Body of pancreas (tissue), 4 donors: ENCODE data around the gene TMEM255B.

Source experiments
- CTCF ChIP-seq, 7 experiments: fragments of 450-650 bp in 4 of 7; fragments of 200-600 bp in 3 of 7; sonication (generic) in 3 of 7; IDR thresholded peaks; one replicate each; pipeline ENCODE4 v1.5.1; 2016 to 2019; ENCODE audit warnings: antibody characterized with exemption in 7 of 7
- POLR2A ChIP-seq, 3 donors: fragments of 450-650 bp; IDR thresholded peaks; one replicate each; pipeline ENCODE4 v1.6.1; 2016; ENCODE audit warnings: antibody characterized with exemption in 3 of 3, mild to moderate bottlenecking in 2 of 3

GRCh38 chr13:113748101-113748861 lies 10.7 kb upstream of the TMEM255B start:
- no peak for TF ChIP-seq CTCF (IDR thresholded peaks at IDR 0.05)
- TF ChIP-seq POLR2A (IDR thresholded peaks at IDR 0.05): no peak
